HepG2 (cell line): Measurements from ENCODE around the gene STAT6. TPM values are rescaled to one million over a fixed set of nuclear protein-coding genes. Genes with fewer than 3 reads are reported as not detected.

Experiments
- CREB1 ChIP-seq, 2 experiments: fragments of 450-650 bp in 1 of 2; IDR thresholded peaks; 2 replicates each; pipeline ENCODE4 v1.6.1; 2016 to 2017; ENCODE audit warnings: control low read depth in 1 of 2, mild to moderate bottlenecking in 1 of 2, missing compliant biosample characterization in 1 of 2, missing genetic modification characterization in 1 of 2
- DZIP1 ChIP-seq: sonication (generic); formaldehyde crosslinking; IDR thresholded peaks from 2 replicates; pipeline ENCODE4 v1.5.0; 2020; ENCODE audit warnings: mild to moderate bottlenecking, missing genetic modification reagents
- KLF16 ChIP-seq, 2 experiments: sonication (generic) in 1 of 2; formaldehyde crosslinking in 1 of 2; IDR thresholded peaks; 2 replicates each; pipeline versions ENCODE4 v1.6.1 to v1.8.0; 2016 to 2023; ENCODE audit warnings: missing genetic modification reagents in 2 of 2, missing compliant biosample characterization in 1 of 2
- PATZ1 ChIP-seq: sonication (generic); formaldehyde crosslinking; IDR thresholded peaks from 2 replicates; pipeline ENCODE4 v1.4.0; 2020; ENCODE audit warnings: missing genetic modification reagents
- PCBP1 ChIP-seq: fragments of 200-400 bp; formaldehyde crosslinking; IDR thresholded peaks from 2 replicates; pipeline ENCODE4 v1.6.1; 2017; ENCODE audit warnings: mild to moderate bottlenecking, low read depth, low read length, borderline replicate concordance
- SAP130 ChIP-seq: IDR thresholded peaks from 2 replicates; pipeline ENCODE4 v1.6.1; 2016; ENCODE audit warnings: low read depth
- SRSF1 ChIP-seq: fragments of 200-400 bp; formaldehyde crosslinking; optimal IDR thresholded peaks from 2 replicates; pipeline ENCODE3; 2017; ENCODE audit warnings: mild to moderate bottlenecking, low read depth, low read length, moderate library complexity
- TAF1 ChIP-seq: sonication (generic); formaldehyde crosslinking; IDR thresholded peaks from 2 replicates; pipeline ENCODE4 v1.4.0; 2020; ENCODE audit warnings: missing genetic modification reagents
- THAP11 ChIP-seq: IDR thresholded peaks from 2 replicates; pipeline ENCODE4 v1.6.1; 2016; ENCODE audit warnings: missing biosample characterization, missing genetic modification reagents
- UBTF ChIP-seq: sonication (generic); formaldehyde crosslinking; IDR thresholded peaks from 2 replicates; pipeline ENCODE4 v1.4.0; 2020; ENCODE audit warnings: mild to moderate bottlenecking, missing genetic modification reagents
- ZNF225 ChIP-seq: sonication (generic); formaldehyde crosslinking; IDR thresholded peaks from 2 replicates; pipeline ENCODE4 v1.4.0; 2020; ENCODE audit warnings: mild to moderate bottlenecking, missing genetic modification reagents
- ZNF24 ChIP-seq: fragments of 450-650 bp; IDR thresholded peaks from 2 replicates; pipeline ENCODE4 v1.6.1; 2017; ENCODE audit warnings: antibody characterized with exemption, mild to moderate bottlenecking
- ZNF317 ChIP-seq: sonication (generic); formaldehyde crosslinking; IDR thresholded peaks from 2 replicates; pipeline ENCODE4 v1.5.0; 2020; ENCODE audit warnings: mild to moderate bottlenecking, missing genetic modification reagents
- ZNF501 ChIP-seq: sonication (generic); formaldehyde crosslinking; IDR thresholded peaks from 2 replicates; pipeline ENCODE4 v1.5.1; 2020; ENCODE audit warnings: mild to moderate bottlenecking, moderate library complexity, missing genetic modification reagents
- ZNF574 ChIP-seq: sonication (generic); formaldehyde crosslinking; IDR thresholded peaks from 2 replicates; pipeline ENCODE4 v1.4.0; 2020; ENCODE audit warnings: missing genetic modification reagents
- ZNF652 ChIP-seq: IDR thresholded peaks from 2 replicates; pipeline ENCODE4 v1.6.1; 2016; ENCODE audit warnings: low read depth, borderline replicate concordance
- ZNF746 ChIP-seq: sonication (generic); formaldehyde crosslinking; IDR thresholded peaks from 2 replicates; pipeline ENCODE4 v1.8.0; 2022; ENCODE audit warnings: mild to moderate bottlenecking, missing genetic modification reagents
- ZNF761 ChIP-seq: sonication (generic); formaldehyde crosslinking; conservative IDR thresholded peaks from 2 replicates; pipeline ENCODE4 v1.4.0; 2020; ENCODE audit warnings: mild to moderate bottlenecking, missing genetic modification reagents
- ZNF766 ChIP-seq: sonication (generic); formaldehyde crosslinking; IDR thresholded peaks from 2 replicates; pipeline ENCODE4 v1.5.0; 2020; ENCODE audit warnings: missing genetic modification reagents, borderline replicate concordance
- polyA plus RNA-seq, 8 experiments: library from polyadenylated mRNA; depleted of rRNA in 3 of 8; stranded (reverse) in 7 of 8; unstranded in 1 of 8; fragments of >200 nt; fragmentation: Illumina TruSeq in 4 of 8; extraction: Trizol in 4 of 8; gene quantifications; 2 replicates each; pipeline versions ENCODE4 v1.2.1 to v1.2.3, GENCODE V29; 2011 to 2016; ENCODE audit warnings: low read depth in 4 of 8, missing spikeins in 1 of 8, mixed read lengths in 1 of 8; ENCODE audit not compliant: insufficient read depth in 1 of 8
- total RNA-seq, 5 experiments: library from RNA; depleted of rRNA; stranded (reverse); fragments of >200 nt; fragmentation: Illumina TruSeq; extraction: Trizol; gene quantifications; 2 replicates each; pipeline ENCODE4 v1.2.3, GENCODE V29; 2016; ENCODE audit warnings: low read depth in 1 of 5

STAT6 gene
- total and polyA plus RNA-seq, 2 of the 13 experiments (the other 11 are each of a cell fraction or from before 2014, with no cell fraction given) = 28.0 to 62.2 TPM

- TF ChIP-seq PATZ1 (CRISPR knock-in tag) (peak; percentile 86), ZNF574 (no peak), ZNF317 (CRISPR knock-in tag) (0 out of 2 replicates have a peak, but pooled peaks have one; percentile 16), TAF1 (CRISPR knock-in tag) (peak; percentile 16; the same call in 1 of the 2 replicates), ZNF746 (CRISPR knock-in tag) (0 out of 2 replicates have a peak, but pooled peaks have one; percentile 6), ZNF501 (CRISPR knock-in tag) (peak; percentile 57; the same call in 1 of the 2 replicates), THAP11 (CRISPR knock-in tag) (0 out of 2 replicates have a peak, but pooled peaks have one; percentile 6), CREB1 (IDR thresholded peaks at IDR 0.05) (no peak), CREB1 (CRISPR knock-in tag; IDR thresholded peaks at IDR 0.05) (peak; percentile 50; the same call in 1 of the 2 replicates), ZNF652 (CRISPR knock-in tag) (no peak), UBTF (CRISPR knock-in tag) (0 out of 2 replicates have a peak, but pooled peaks have one; percentile 6), ZNF225 (CRISPR knock-in tag) (no peak), SAP130 (CRISPR knock-in tag) (peak; percentile 55), DZIP1 (0 out of 2 replicates have a peak, but pooled peaks have one; percentile 14), ZNF761 (CRISPR knock-in tag) (peak; percentile 81; the same call in 1 of the 2 replicates), ZNF766 (CRISPR knock-in tag) (no peak), ZNF24 (no peak), KLF16 (CRISPR knock-in tag; IDR thresholded peaks at IDR 0.05) (no peak), PCBP1 (0 out of 2 replicates have a peak, but pooled peaks have one; percentile 18), SRSF1 (no peak)
Observed at GRCh38 chr12:57087691-57088353, 23.3 kb downstream of the STAT6 start (continued).
